Measurements from ENCODE around the gene MUSK.

GRCh38 chr9:110777876-110778215 lies 109.3 kb downstream of the MUSK start:
- TF ChIP-seq, protein P1, sequence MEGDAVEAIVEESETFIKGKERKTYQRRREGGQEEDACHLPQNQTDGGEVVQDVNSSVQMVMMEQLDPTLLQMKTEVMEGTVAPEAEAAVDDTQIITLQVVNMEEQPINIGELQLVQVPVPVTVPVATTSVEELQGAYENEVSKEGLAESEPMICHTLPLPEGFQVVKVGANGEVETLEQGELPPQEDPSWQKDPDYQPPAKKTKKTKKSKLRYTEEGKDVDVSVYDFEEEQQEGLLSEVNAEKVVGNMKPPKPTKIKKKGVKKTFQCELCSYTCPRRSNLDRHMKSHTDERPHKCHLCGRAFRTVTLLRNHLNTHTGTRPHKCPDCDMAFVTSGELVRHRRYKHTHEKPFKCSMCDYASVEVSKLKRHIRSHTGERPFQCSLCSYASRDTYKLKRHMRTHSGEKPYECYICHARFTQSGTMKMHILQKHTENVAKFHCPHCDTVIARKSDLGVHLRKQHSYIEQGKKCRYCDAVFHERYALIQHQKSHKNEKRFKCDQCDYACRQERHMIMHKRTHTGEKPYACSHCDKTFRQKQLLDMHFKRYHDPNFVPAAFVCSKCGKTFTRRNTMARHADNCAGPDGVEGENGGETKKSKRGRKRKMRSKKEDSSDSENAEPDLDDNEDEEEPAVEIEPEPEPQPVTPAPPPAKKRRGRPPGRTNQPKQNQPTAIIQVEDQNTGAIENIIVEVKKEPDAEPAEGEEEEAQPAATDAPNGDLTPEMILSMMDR (optimal IDR thresholded peaks at IDR 0.05 in 1 of 3, IDR thresholded peaks at IDR 0.05 in 1 of 3, conservative IDR thresholded peaks at IDR 0.05 in 1 of 3; ENCODE audit: extremely low read depth in 1 of 3, insufficient read depth in 2 of 3, low read length in 3 of 3): no peak
- TF ChIP-seq EZH2 (IDR thresholded peaks at IDR 0.05; ENCODE audit: low read length): no peak

All from keratinocyte (primary cell).